ENCODE data around the gene RALB. TPM values are rescaled to one million over a fixed set of nuclear protein-coding genes. Genes with fewer than 3 reads are reported as not detected.

Gene RALB
- total RNA-seq, 2 donors from 2014 or later: 71.8 to 93.4 TPM

GRCh38 chr2:120293096-120294007, 40.7 kb downstream of the RALB start:
- Histone ChIP-seq H3K4me1 (no peaks in the 10 kb centered on the region), H3K9ac (ENCODE audit: low read depth in 2 of 2, low read length in 2 of 2) (no peak overlapping the region), H3K36me3 (peaks cover 6% of the 10 kb centered on the region), H3K4me3 (no peak overlapping the region), H3K27ac (no peak overlapping the region), H3K9me3 (no peaks in the 10 kb centered on the region), H3K27me3 (no peaks in the 10 kb centered on the region)
- TF ChIP-seq CTCF (IDR thresholded peaks at IDR 0.05): no peak
- DNase-seq: no peak
- intact Hi-C loops (cut with DNase I): no loop called here

GRCh38 chr2:120294008-120294340, 41.3 kb downstream of the RALB start:
- no peaks in the 10 kb centered on the region for H3K27me3 ChIP-seq
- no peak overlapping the region for H3K4me3 ChIP-seq
- H3K36me3 ChIP-seq: peaks cover 6% of the 10 kb centered on the region
- no peaks in the 10 kb centered on the region for H3K4me1 ChIP-seq
- no peak for DNase-seq
- no peak overlapping the region for H3K27ac ChIP-seq
- H3K9me3 ChIP-seq: no peaks in the 10 kb centered on the region
- no peak for TF ChIP-seq CTCF (IDR thresholded peaks at IDR 0.05)
- H3K9ac ChIP-seq (ENCODE audit: low read depth in 2 of 2, low read length in 2 of 2): no peak overlapping the region
- intact Hi-C loops (cut with DNase I): no loop called here

- no peaks in the 10 kb centered on the region for H3K4me1 ChIP-seq
Measured at GRCh38 chr2:120298173-120298835, 45.7 kb downstream of the RALB start.

GRCh38 chr2:120299004-120299403, 46.4 kb downstream of the RALB start:
- Histone ChIP-seq H3K9ac (ENCODE audit: low read depth in 2 of 2, low read length in 2 of 2) (no peak overlapping the region), H3K27ac (no peak overlapping the region), H3K4me1 (no peaks in the 10 kb centered on the region), H3K4me3 (no peak overlapping the region), H3K36me3 (no peaks in the 10 kb centered on the region), H3K27me3 (no peaks in the 10 kb centered on the region), H3K9me3 (no peaks in the 10 kb centered on the region)
- DNase-seq: no peak
- intact Hi-C loops (cut with DNase I): no loop called here
- TF ChIP-seq CTCF (IDR thresholded peaks at IDR 0.05): no peak

More at GRCh38 chr2:120298173-120298835, 45.7 kb downstream of the RALB start:
- Histone ChIP-seq H3K27me3 (no peaks in the 10 kb centered on the region), H3K9me3 (no peaks in the 10 kb centered on the region), H3K9ac (ENCODE audit: low read depth in 2 of 2, low read length in 2 of 2) (no peak overlapping the region), H3K27ac (no peak overlapping the region), H3K4me3 (no peak overlapping the region), H3K36me3 (peaks cover 6% of the 10 kb centered on the region)
- DNase-seq: no peak
- intact Hi-C loops (cut with DNase I): no loop called here
- no peak for TF ChIP-seq CTCF (IDR thresholded peaks at IDR 0.05)

- H3K4me3 ChIP-seq: no peak overlapping the region
- no peak overlapping the region for H3K9ac ChIP-seq (ENCODE audit: low read depth in 2 of 2, low read length in 2 of 2)
- TF ChIP-seq CTCF (IDR thresholded peaks at IDR 0.05): no peak
- no peaks in the 10 kb centered on the region for H3K9me3 ChIP-seq
- no peaks in the 10 kb centered on the region for H3K27me3 ChIP-seq
- H3K36me3 ChIP-seq: no peaks in the 10 kb centered on the region
- no peak overlapping the region for H3K27ac ChIP-seq
- H3K4me1 ChIP-seq: no peaks in the 10 kb centered on the region
- intact Hi-C loops (cut with DNase I): no loop called here
- DNase-seq: no peak
Measured at GRCh38 chr2:120299561-120299960, 46.9 kb downstream of the RALB start.
